ENCODE data around the gene DDX24.

DNA sequence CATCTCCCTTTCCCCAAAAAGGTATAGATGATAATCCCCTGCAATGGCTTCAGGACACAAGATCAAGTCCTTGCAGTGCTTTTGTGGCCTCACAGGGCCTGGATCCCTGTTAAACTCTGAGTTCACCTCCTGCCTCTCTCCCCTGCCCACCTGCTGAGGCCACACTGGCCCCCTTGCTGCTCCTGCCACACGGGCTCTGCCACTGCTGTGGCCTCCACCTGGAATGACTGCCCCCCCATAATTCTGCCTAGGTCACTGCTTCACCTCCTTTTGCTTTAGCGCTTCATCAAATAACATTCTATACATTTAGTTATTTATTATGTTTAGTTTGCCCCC, 28.9 kb upstream of the DDX24 start:
- TF ChIP-seq EZH2 (IDR thresholded peaks at IDR 0.05; ENCODE audit: low read length, missing control alignments): no peak
- TF ChIP-seq, protein P1, sequence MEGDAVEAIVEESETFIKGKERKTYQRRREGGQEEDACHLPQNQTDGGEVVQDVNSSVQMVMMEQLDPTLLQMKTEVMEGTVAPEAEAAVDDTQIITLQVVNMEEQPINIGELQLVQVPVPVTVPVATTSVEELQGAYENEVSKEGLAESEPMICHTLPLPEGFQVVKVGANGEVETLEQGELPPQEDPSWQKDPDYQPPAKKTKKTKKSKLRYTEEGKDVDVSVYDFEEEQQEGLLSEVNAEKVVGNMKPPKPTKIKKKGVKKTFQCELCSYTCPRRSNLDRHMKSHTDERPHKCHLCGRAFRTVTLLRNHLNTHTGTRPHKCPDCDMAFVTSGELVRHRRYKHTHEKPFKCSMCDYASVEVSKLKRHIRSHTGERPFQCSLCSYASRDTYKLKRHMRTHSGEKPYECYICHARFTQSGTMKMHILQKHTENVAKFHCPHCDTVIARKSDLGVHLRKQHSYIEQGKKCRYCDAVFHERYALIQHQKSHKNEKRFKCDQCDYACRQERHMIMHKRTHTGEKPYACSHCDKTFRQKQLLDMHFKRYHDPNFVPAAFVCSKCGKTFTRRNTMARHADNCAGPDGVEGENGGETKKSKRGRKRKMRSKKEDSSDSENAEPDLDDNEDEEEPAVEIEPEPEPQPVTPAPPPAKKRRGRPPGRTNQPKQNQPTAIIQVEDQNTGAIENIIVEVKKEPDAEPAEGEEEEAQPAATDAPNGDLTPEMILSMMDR (conservative IDR thresholded peaks at IDR 0.05 in 1 of 2, IDR thresholded peaks at IDR 0.05 in 1 of 2; ENCODE audit: low read depth in 1 of 2, low read length in 2 of 2): no peak

Data from fibroblast of lung (primary cell).